ENCODE results near the gene UST.
"Not testable (repeated sequence)": the region's sequence is repeated elsewhere in the genome, so short reads cannot be mapped to it uniquely, and the experiment has no call there.

The UST gene

GRCh38 chr6:148845464-148845863, 98.6 kb downstream of the UST start:
- DNase-seq, result no peak

GRCh38 chr6:148846778-148847761, 100.2 kb downstream of the UST start:
- no peak for DNase-seq

- DNase-seq, result no peak
Measured at GRCh38 chr6:148848915-148849314, 102.1 kb downstream of the UST start.

GRCh38 chr6:148849449-148849848, 102.6 kb downstream of the UST start:
- not testable (repeated sequence) for DNase-seq

GRCh38 chr6:148850964-148851363, 104.1 kb downstream of the UST start:
- no peak for DNase-seq

- DNase-seq, result no peak
Measured at GRCh38 chr6:148851683-148852556, 105.1 kb downstream of the UST start.

- DNase-seq, result no peak
Measured at GRCh38 chr6:148852688-148853087, 105.9 kb downstream of the UST start.

- DNase-seq, result not testable (repeated sequence)
Measured at GRCh38 chr6:148853113-148853512, 106.3 kb downstream of the UST start.

- peak; percentile 24 for DNase-seq
Measured at GRCh38 chr6:148854096-148854495, 107.3 kb downstream of the UST start.

GRCh38 chr6:148854992-148855391, 108.2 kb downstream of the UST start:
- DNase-seq, result peak; percentile 16

- no peak for DNase-seq
Measured at GRCh38 chr6:148855744-148856143, 108.9 kb downstream of the UST start.

GRCh38 chr6:148857798-148858390, 111.1 kb downstream of the UST start:
- no peak for DNase-seq

GRCh38 chr6:148864132-148864531, 117.3 kb downstream of the UST start:
- not testable (repeated sequence) for DNase-seq

GRCh38 chr6:148864941-148865340, 118.1 kb downstream of the UST start:
- peak; percentile 88 for DNase-seq

- no peak for DNase-seq
Measured at GRCh38 chr6:148866657-148867268, 119.9 kb downstream of the UST start.

GRCh38 chr6:148867862-148868261, 121.0 kb downstream of the UST start:
- no peak for DNase-seq

GRCh38 chr6:148868314-148868713, 121.5 kb downstream of the UST start:
- DNase-seq, result no peak

- no peak for DNase-seq
Measured at GRCh38 chr6:148868901-148869300, 122.1 kb downstream of the UST start.

GRCh38 chr6:148869585-148869984, 122.8 kb downstream of the UST start:
- no peak for DNase-seq

- DNase-seq, result no peak
Measured at GRCh38 chr6:148873154-148873553, 126.3 kb downstream of the UST start.

- DNase-seq, result no peak
Measured at GRCh38 chr6:148873868-148874267, 127.0 kb downstream of the UST start.

GRCh38 chr6:148874698-148875293, 128.0 kb downstream of the UST start:
- peak; percentile 70 for DNase-seq

All from NCI-H748 treated with DMSO at 0.1 percent for 48 hours (cell line).